GM19193 (cell line): ENCODE results near the gene HCRT.

Experiments used
- POLR2A ChIP-seq: IDR thresholded peaks from 4 replicates; pipeline ENCODE4 v1.6.1; 2011; ENCODE audit not compliant: insufficient read depth, insufficient read length; ENCODE audit errors: extremely low read depth

Gene HCRT

GRCh38 chr17:42200706-42201457, 15.6 kb upstream of the HCRT start:
- TF ChIP-seq POLR2A: no peak

- TF ChIP-seq POLR2A: no peak
Measured at GRCh38 chr17:42199416-42200011, 14.3 kb upstream of the HCRT start.

- TF ChIP-seq POLR2A: no peak
Measured at GRCh38 chr17:42198897-42199296, 13.6 kb upstream of the HCRT start.

- no peak for TF ChIP-seq POLR2A
Measured at GRCh38 chr17:42197564-42198156, 12.4 kb upstream of the HCRT start.

- TF ChIP-seq POLR2A: peak; percentile 71
Measured at GRCh38 chr17:42193969-42194899, 9.0 kb upstream of the HCRT start, which contains the start of gene GHDC. TSS of gene GHDC (minus strand) at chr17:42194494. CDS start at chr17:42193581, 913 bp downstream.

GRCh38 chr17:42193216-42193968, 8.1 kb upstream of the HCRT start:
- no peak for TF ChIP-seq POLR2A

- no peak for TF ChIP-seq POLR2A
Measured at GRCh38 chr17:42192189-42193126, 7.2 kb upstream of the HCRT start.

GRCh38 chr17:42191275-42191608, 6.0 kb upstream of the HCRT start:
- no peak for TF ChIP-seq POLR2A

GRCh38 chr17:42190491-42191274, 5.4 kb upstream of the HCRT start:
- TF ChIP-seq POLR2A: no peak

GRCh38 chr17:42189651-42189965, 4.4 kb upstream of the HCRT start:
- TF ChIP-seq POLR2A: no peak

GRCh38 chr17:42188749-42189650, 3.7 kb upstream of the HCRT start:
- TF ChIP-seq POLR2A: no peak

- no peak for TF ChIP-seq POLR2A
Measured at GRCh38 chr17:42187833-42188232, 2.6 kb upstream of the HCRT start.

- TF ChIP-seq POLR2A: no peak
Measured at GRCh38 chr17:42185621-42185930, 324 bp upstream of the HCRT start.
